Measurements from ENCODE around the gene ENTPD5.

DNA sequence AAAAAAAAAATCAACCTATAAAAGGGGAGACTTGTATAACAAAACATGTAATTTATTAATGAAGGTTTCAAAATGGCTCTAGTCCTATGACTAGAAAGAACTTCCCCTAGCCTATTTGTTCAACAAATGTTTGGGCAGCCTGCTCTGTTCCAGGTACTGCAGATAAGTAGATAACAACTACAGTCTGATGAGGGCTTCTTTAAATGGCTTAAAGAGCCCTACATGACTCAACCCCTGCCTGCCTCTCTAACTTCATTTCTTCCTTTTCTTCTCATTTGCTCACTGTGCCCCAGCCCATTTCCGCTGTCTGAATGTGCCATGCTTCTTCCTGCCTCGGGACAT lies 43.7 kb upstream of the ENTPD5 start:
- TF ChIP-seq, protein P1, sequence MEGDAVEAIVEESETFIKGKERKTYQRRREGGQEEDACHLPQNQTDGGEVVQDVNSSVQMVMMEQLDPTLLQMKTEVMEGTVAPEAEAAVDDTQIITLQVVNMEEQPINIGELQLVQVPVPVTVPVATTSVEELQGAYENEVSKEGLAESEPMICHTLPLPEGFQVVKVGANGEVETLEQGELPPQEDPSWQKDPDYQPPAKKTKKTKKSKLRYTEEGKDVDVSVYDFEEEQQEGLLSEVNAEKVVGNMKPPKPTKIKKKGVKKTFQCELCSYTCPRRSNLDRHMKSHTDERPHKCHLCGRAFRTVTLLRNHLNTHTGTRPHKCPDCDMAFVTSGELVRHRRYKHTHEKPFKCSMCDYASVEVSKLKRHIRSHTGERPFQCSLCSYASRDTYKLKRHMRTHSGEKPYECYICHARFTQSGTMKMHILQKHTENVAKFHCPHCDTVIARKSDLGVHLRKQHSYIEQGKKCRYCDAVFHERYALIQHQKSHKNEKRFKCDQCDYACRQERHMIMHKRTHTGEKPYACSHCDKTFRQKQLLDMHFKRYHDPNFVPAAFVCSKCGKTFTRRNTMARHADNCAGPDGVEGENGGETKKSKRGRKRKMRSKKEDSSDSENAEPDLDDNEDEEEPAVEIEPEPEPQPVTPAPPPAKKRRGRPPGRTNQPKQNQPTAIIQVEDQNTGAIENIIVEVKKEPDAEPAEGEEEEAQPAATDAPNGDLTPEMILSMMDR (conservative IDR thresholded peaks at IDR 0.05; ENCODE audit: low read length) = no peak
- TF ChIP-seq EZH2phosphoT487 (IDR thresholded peaks at IDR 0.05; ENCODE audit: borderline replicate concordance, low read depth, low read length) = no peak

Data from OCI-LY7 (cell line).